ENCODE results near the gene P3H1.

GRCh38 chr1:42756956-42757891 lies 9.6 kb downstream of the P3H1 start:
- TF ChIP-seq POLR2AphosphoS5 (IDR thresholded peaks at IDR 0.05; ENCODE audit: low read depth, low read length): no peak
- TF ChIP-seq MLX (CRISPR knock-in tag; IDR thresholded peaks at IDR 0.05): no peak
- no peak for TF ChIP-seq SP1 (IDR thresholded peaks at IDR 0.05)
- no peak for TF ChIP-seq SP1 (CRISPR knock-in tag; IDR thresholded peaks at IDR 0.05)
- no peak for TF ChIP-seq EZH2 (conservative IDR thresholded peaks at IDR 0.05; ENCODE audit: low read depth, low read length)

All from HepG2 (cell line).